Breast epithelium (tissue), 4 donors: ENCODE measurements around the gene TNS2. TPM values are rescaled to one million over a fixed set of nuclear protein-coding genes. Genes with fewer than 3 reads are reported as not detected.

ENCODE experiments used
- DNase-seq, 2 donors: peaks; one replicate each; pipeline ENCODE4 v3.0.0-alpha.2; 2019; ENCODE audit warnings: low spot score in 2 of 2
- H3K27ac ChIP-seq, 2 donors: fragments of 200-600 bp; sonication (generic) in 1 of 2; one replicate each; pipeline ENCODE4 v1.5.1; 2016 to 2019; ENCODE audit warnings: mild to moderate bottlenecking in 1 of 2
- H3K27me3 ChIP-seq, 2 donors: fragments of 200-600 bp; sonication (generic) in 1 of 2; one replicate each; pipeline versions ENCODE4 v1.5.1 to v1.6.0; 2017 to 2019; ENCODE audit warnings: control low read depth in 1 of 2, mild to moderate bottlenecking in 1 of 2
- H3K36me3 ChIP-seq: fragments of 200-600 bp; one replicate; pipeline ENCODE4 v1.5.1; 2019
- H3K4me1 ChIP-seq, 2 donors: fragments of 200-600 bp; sonication (generic); one replicate each; pipeline ENCODE4 v1.5.1; 2016 to 2019; ENCODE audit warnings: control low read depth in 1 of 2
- H3K4me3 ChIP-seq, 3 donors: fragments of 200-600 bp; sonication (generic); 1 replicate in 2 of 3; 2 replicates in 1 of 3; pipeline ENCODE4 v1.5.1; 2016 to 2019; ENCODE audit warnings: mild to moderate bottlenecking in 3 of 3, moderate library complexity in 2 of 3
- H3K9me3 ChIP-seq, 2 donors: fragments of 200-600 bp; sonication (generic) in 1 of 2; one replicate each; pipeline ENCODE4 v1.5.1; 2016 to 2019; ENCODE audit warnings: control low read depth in 1 of 2
- POLR2A ChIP-seq: fragments of 450-650 bp; IDR thresholded peaks from one replicate; pipeline ENCODE4 v1.6.1; 2016; ENCODE audit warnings: antibody characterized with exemption, mild to moderate bottlenecking, moderate library complexity
- POLR2AphosphoS5 ChIP-seq, 3 donors: sonication (generic); formaldehyde crosslinking; IDR thresholded peaks; one replicate each; pipeline ENCODE4 v1.6.1; 2017; ENCODE audit warnings: antibody characterized with exemption in 3 of 3
- intact Hi-C: fragments of 100-400 bp; cut with DNase I; formaldehyde crosslinking; loops from one replicate; pipeline ENCODE4 v1.15.1; 2023; ENCODE audit warnings: low total_unique reads
- total RNA-seq, 3 donors: library from RNA; depleted of rRNA; stranded (reverse); fragments of >200 nt; gene quantifications; one replicate each; pipeline ENCODE4 v1.1.0, GENCODE V29; 2016
- TF ChIP-seq, protein P1 (sequence below), 3 donors: fragments of 450-650 bp; IDR thresholded peaks; one replicate each; pipeline ENCODE4 v1.5.1; 2016 to 2017; ENCODE audit warnings: antibody characterized with exemption in 3 of 3, mild to moderate bottlenecking in 3 of 3, moderate library complexity in 3 of 3

Gene TNS2
- total RNA-seq, 3 donors from 2014 or later: 65.4 to 228 (median 156) TPM

GRCh38 chr12:53099071-53099882 lies 49.4 kb downstream of the TNS2 start:
- H3K9me3 ChIP-seq: no peaks in the 10 kb centered on the region
- intact Hi-C loops: no loop called here
- peak overlapping the region; percentile 83 to 96 for H3K27ac ChIP-seq

DNA sequence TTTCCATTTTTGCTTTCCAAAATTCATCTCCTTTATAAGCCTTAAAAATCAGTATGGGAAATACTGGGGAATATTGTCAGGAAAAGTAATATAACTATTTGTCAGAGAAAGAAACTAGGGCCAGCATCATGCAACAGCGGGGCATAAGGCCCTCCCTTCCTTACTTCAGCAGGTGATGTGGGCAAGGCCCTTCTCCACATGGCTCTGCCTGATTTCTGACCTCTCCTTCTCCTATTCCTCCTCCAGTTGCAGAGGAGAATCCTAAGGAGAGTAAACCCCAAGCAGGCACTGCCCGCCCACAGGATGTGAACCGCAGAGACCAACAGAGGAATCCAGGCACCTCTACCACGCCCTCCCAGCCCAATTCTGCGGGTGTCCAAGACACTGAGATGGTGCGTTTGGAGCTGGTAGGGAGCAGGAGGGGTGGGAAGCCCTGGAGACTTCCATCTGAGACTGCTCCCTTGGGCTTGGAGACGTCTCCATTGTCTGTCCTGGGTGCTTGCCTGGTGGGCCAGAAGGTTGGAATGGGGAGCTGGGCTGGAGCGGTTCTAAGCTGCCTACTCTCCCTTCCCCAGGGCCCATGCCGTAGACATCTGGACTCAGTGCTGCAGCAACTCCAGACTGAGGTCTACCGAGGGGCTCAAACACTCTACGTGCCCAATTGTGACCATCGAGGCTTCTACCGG lies 50.7 kb downstream of the TNS2 start:
- no peaks in the 10 kb centered on the region for H3K27me3 ChIP-seq
- H3K4me3 ChIP-seq: peak overlapping the region in 1 of 3 donors; percentile 8
- TF ChIP-seq, protein P1, sequence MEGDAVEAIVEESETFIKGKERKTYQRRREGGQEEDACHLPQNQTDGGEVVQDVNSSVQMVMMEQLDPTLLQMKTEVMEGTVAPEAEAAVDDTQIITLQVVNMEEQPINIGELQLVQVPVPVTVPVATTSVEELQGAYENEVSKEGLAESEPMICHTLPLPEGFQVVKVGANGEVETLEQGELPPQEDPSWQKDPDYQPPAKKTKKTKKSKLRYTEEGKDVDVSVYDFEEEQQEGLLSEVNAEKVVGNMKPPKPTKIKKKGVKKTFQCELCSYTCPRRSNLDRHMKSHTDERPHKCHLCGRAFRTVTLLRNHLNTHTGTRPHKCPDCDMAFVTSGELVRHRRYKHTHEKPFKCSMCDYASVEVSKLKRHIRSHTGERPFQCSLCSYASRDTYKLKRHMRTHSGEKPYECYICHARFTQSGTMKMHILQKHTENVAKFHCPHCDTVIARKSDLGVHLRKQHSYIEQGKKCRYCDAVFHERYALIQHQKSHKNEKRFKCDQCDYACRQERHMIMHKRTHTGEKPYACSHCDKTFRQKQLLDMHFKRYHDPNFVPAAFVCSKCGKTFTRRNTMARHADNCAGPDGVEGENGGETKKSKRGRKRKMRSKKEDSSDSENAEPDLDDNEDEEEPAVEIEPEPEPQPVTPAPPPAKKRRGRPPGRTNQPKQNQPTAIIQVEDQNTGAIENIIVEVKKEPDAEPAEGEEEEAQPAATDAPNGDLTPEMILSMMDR (IDR thresholded peaks at IDR 0.05): no peak
- TF ChIP-seq POLR2A (no peak), POLR2AphosphoS5 (IDR thresholded peaks at IDR 0.05) (no peak)
- intact Hi-C loops: no loop called here
- peak overlapping the region in 1 of 2 donors; percentile 36 for H3K27ac ChIP-seq
- peaks cover 0 to 6% of the 10 kb centered on the region in 2 donors for H3K4me1 ChIP-seq
- no peak for DNase-seq
- no peaks in the 10 kb centered on the region for H3K36me3 ChIP-seq
- no peaks in the 10 kb centered on the region for H3K9me3 ChIP-seq

More at GRCh38 chr12:53099071-53099882, 49.4 kb downstream of the TNS2 start:
- H3K27me3 ChIP-seq: no peaks in the 10 kb centered on the region
- peaks cover 0 to 6% of the 10 kb centered on the region in 2 donors for H3K4me1 ChIP-seq
- H3K36me3 ChIP-seq: no peaks in the 10 kb centered on the region
- TF ChIP-seq, protein P1 (IDR thresholded peaks at IDR 0.05): peak; percentile 92 to 99 (median 97)
- TF ChIP-seq POLR2A: no peak
- peak; percentile 70 to 91 (median 91) for TF ChIP-seq POLR2AphosphoS5 (IDR thresholded peaks at IDR 0.05)
- peak overlapping the region; percentile 57 to 89 (median 69) for H3K4me3 ChIP-seq
- peak; percentile 87 to 89 for DNase-seq

GRCh38 chr12:53101266-53101665 lies 51.4 kb downstream of the TNS2 start:
- TF ChIP-seq POLR2AphosphoS5 (IDR thresholded peaks at IDR 0.05) (no peak), POLR2A (no peak)
- TF ChIP-seq, protein P1 (IDR thresholded peaks at IDR 0.05): no peak
- Histone ChIP-seq H3K36me3 (no peaks in the 10 kb centered on the region), H3K27me3 (no peaks in the 10 kb centered on the region), H3K9me3 (no peaks in the 10 kb centered on the region), H3K27ac (no peak overlapping the region), H3K4me3 (peak overlapping the region in 1 of 3 donors; percentile 8), H3K4me1 (peaks cover 0 to 6% of the 10 kb centered on the region in 2 donors)
- intact Hi-C loops: no loop called here
- no peak for DNase-seq

DNA sequence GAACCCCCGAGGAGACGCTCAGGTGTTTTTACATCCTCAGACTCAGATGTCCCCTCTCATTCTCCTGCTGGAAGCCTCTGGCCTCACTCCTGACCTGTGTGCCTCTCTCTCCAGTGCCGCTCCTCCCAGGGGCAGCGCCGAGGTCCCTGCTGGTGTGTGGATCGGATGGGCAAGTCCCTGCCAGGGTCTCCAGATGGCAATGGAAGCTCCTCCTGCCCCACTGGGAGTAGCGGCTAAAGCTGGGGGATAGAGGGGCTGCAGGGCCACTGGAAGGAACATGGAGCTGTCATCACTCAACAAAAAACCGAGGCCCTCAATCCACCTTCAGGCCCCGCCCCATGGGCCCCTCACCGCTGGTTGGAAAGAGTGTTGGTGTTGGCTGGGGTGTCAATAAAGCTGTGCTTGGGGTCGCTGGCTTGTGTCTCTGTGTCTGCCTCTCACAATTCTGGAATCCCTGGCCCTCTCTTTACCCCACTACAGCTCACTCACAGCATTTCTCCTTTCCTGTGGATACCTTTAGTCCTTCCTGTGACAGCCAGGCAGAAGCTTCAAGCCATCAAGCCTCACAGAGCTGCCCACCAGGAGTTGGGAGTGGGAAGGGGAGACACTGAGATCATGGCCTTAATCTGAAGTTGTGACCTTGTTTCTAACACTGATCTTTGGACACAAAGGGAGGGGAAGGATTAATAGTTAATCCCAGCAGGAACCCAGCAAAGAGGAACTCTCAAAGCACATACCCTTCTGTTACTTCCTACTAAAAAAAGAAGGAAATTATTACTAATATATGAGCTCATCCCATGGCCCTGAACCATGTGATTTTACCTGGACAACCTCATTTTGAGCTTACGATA lies 52.3 kb downstream of the TNS2 start:
- TF ChIP-seq, protein P1 (IDR thresholded peaks at IDR 0.05): no peak
- TF ChIP-seq POLR2A (no peak), POLR2AphosphoS5 (IDR thresholded peaks at IDR 0.05) (no peak)
- Histone ChIP-seq H3K9me3 (no peaks in the 10 kb centered on the region), H3K4me3 (no peak overlapping the region), H3K27ac (no peak overlapping the region), H3K36me3 (no peaks in the 10 kb centered on the region), H3K4me1 (peaks cover 0 to 6% of the 10 kb centered on the region in 2 donors), H3K27me3 (no peaks in the 10 kb centered on the region)
- no peak for DNase-seq
- intact Hi-C loops: no loop called here
